Measurements from ENCODE around the gene CTNNA3. TPM values are rescaled to one million over a fixed set of nuclear protein-coding genes. Genes with fewer than 3 reads are reported as not detected.

The CTNNA3 gene
- total and polyA plus RNA-seq, 2 donors (not counting 3 experiments of a cell fraction or from before 2014, with no cell fraction given), result not detected

DNA sequence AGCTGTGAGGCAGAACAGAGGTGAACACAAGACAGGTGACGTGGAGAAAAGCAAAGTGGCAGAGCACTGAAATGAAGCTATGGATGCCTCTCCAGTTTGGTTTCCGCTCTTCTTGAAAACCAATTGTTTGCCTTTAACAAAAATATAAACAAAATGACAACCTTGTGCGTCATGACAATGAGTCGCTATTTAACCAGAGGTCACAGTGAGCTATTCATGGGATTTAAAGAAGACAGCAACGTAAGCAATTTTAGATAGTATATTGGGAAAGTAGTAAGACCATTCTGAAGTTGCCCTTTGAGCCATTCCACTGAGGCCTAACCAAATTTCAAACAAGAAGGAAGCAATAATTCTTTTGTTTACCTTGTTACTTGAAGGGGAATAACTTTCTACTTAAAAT is 785.3 kb downstream of the CTNNA3 start:
- FAIRE-seq (no peak), DNase-seq (ENCODE audit: low read depth, low spot score) (no peak)
- no peak overlapping the region for H3K9ac ChIP-seq (replicated peaks; ENCODE audit: extremely low read depth, insufficient read depth, low read length)
- no peaks in the 10 kb centered on the region for H3K4me1 ChIP-seq (ENCODE audit: control insufficient read depth, extremely low read depth, insufficient read depth, low read length)
- no peaks in the 10 kb centered on the region for H3K27me3 ChIP-seq (ENCODE audit: control insufficient read depth in 2 of 2, insufficient read depth in 2 of 2, low read length in 2 of 2)
- no peaks in the 10 kb centered on the region for H3K79me2 ChIP-seq (ENCODE audit: control insufficient read depth, insufficient read depth, low read length)
- H3K9me1 ChIP-seq (replicated peaks; ENCODE audit: control insufficient read depth, extremely low read depth, insufficient read depth, low read length), result no peaks in the 10 kb centered on the region
- no peak overlapping the region for H2AFZ ChIP-seq (ENCODE audit: low read depth, low read length)
- no peak overlapping the region for H3K4me3 ChIP-seq (replicated peaks in 1 of 3; ENCODE audit: insufficient read depth in 1 of 3, low read depth in 1 of 3, low read length in 3 of 3)
- intact Hi-C loops (cut with micrococcal nuclease) (no loop called here), dilution Hi-C loops (cut with MboI; ENCODE audit: extremely low pct_ligation_motif_present, low sequenced_read_pairs) (no loop called here)
- H4K20me1 ChIP-seq (replicated peaks; ENCODE audit: control insufficient read depth, extremely low read depth, insufficient read depth, low read length), result no peaks in the 10 kb centered on the region
- no peaks in the 10 kb centered on the region for H3K36me3 ChIP-seq (ENCODE audit: control insufficient read depth in 2 of 2, extremely low read depth in 1 of 2, insufficient read depth in 2 of 2, low read length in 2 of 2)
- H3K9me3 ChIP-seq (replicated peaks; ENCODE audit: control insufficient read depth, insufficient read depth, low read length), result no peaks in the 10 kb centered on the region
- no TSS peak for BruUV-seq (replicated peaks)
- H3K27ac ChIP-seq (ENCODE audit: insufficient read depth, low read depth, low read length), result no peak overlapping the region
- H3K4me2 ChIP-seq (ENCODE audit: insufficient read depth, low read length), result no peak overlapping the region
- POLR2A ChIA-PET, result no interaction called here
- CTCF ChIA-PET, result no interaction called here
- TF ChIP-seq GATA2 (IDR thresholded peaks at IDR 0.05; ENCODE audit: insufficient read depth, insufficient read length, low read depth, low read length) (no peak), MYC (IDR thresholded peaks at IDR 0.05; ENCODE audit: low read depth, low read length) (no peak)
- TF ChIP-seq, protein P1, sequence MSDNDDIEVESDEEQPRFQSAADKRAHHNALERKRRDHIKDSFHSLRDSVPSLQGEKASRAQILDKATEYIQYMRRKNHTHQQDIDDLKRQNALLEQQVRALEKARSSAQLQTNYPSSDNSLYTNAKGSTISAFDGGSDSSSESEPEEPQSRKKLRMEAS (IDR thresholded peaks at IDR 0.05; ENCODE audit: insufficient read depth, insufficient read length), result no peak

DNA sequence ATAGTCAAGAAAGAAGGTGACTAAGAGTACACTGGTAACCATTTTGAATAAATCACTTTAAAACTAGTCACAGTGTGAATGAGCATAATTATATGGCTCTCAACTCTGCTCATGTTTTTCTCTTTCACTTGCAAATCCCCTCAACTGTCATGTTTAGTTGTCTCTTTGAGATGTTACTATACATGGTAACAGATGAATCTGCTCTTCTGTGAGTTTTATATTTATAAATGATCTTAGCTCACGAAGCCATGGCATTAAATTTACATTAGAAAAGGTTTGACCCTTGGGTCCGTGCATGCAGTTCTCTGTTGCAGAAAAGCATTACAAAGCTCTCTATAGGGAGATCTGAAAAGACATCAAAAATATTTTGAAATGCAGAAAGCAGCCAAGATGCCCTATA is 803.1 kb downstream of the CTNNA3 start:
- TF ChIP-seq FOS (IDR thresholded peaks at IDR 0.05; ENCODE audit: borderline replicate concordance, insufficient read depth, low read length) (no peak), POLR2AphosphoS5 (IDR thresholded peaks at IDR 0.05; ENCODE audit: insufficient read depth, low read depth, low read length) (no peak), MYC (IDR thresholded peaks at IDR 0.05; ENCODE audit: low read depth, low read length) (no peak), GATA2 (IDR thresholded peaks at IDR 0.05; ENCODE audit: insufficient read depth, insufficient read length, low read depth, low read length) (no peak), EZH2 (IDR thresholded peaks at IDR 0.05; ENCODE audit: borderline replicate concordance, low read depth, low read length, severe bottlenecking) (no peak), JUN (IDR thresholded peaks at IDR 0.05; ENCODE audit: borderline replicate concordance, insufficient read depth, insufficient read length, low read depth) (no peak), POLR2A (IDR thresholded peaks at IDR 0.05; ENCODE audit: low read depth, low read length) (no peak)
- TF ChIP-seq, protein P1 (IDR thresholded peaks at IDR 0.05; ENCODE audit: insufficient read depth, insufficient read length), result no peak
- TF ChIP-seq, protein P2, sequence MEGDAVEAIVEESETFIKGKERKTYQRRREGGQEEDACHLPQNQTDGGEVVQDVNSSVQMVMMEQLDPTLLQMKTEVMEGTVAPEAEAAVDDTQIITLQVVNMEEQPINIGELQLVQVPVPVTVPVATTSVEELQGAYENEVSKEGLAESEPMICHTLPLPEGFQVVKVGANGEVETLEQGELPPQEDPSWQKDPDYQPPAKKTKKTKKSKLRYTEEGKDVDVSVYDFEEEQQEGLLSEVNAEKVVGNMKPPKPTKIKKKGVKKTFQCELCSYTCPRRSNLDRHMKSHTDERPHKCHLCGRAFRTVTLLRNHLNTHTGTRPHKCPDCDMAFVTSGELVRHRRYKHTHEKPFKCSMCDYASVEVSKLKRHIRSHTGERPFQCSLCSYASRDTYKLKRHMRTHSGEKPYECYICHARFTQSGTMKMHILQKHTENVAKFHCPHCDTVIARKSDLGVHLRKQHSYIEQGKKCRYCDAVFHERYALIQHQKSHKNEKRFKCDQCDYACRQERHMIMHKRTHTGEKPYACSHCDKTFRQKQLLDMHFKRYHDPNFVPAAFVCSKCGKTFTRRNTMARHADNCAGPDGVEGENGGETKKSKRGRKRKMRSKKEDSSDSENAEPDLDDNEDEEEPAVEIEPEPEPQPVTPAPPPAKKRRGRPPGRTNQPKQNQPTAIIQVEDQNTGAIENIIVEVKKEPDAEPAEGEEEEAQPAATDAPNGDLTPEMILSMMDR (IDR thresholded peaks at IDR 0.05; ENCODE audit: extremely low read depth in 1 of 2, insufficient read depth in 1 of 2, low read depth in 1 of 2, low read length in 2 of 2), result no peak
- H3K27ac ChIP-seq (ENCODE audit: insufficient read depth, low read depth, low read length), result no peak overlapping the region
- H3K36me3 ChIP-seq (ENCODE audit: control insufficient read depth in 2 of 2, extremely low read depth in 1 of 2, insufficient read depth in 2 of 2, low read length in 2 of 2), result no peaks in the 10 kb centered on the region
- H3K9ac ChIP-seq (replicated peaks; ENCODE audit: extremely low read depth, insufficient read depth, low read length), result no peak overlapping the region
- DNase-seq (ENCODE audit: low read depth, low spot score) (no peak), FAIRE-seq (no peak)
- no peaks in the 10 kb centered on the region for H3K27me3 ChIP-seq (ENCODE audit: control insufficient read depth in 2 of 2, insufficient read depth in 2 of 2, low read length in 2 of 2)
- no peak overlapping the region for H2AFZ ChIP-seq (ENCODE audit: low read depth, low read length)
- no peaks in the 10 kb centered on the region for H4K20me1 ChIP-seq (replicated peaks; ENCODE audit: control insufficient read depth, extremely low read depth, insufficient read depth, low read length)
- no peak overlapping the region for H3K4me3 ChIP-seq (replicated peaks in 1 of 3; ENCODE audit: insufficient read depth in 1 of 3, low read depth in 1 of 3, low read length in 3 of 3)
- H3K4me2 ChIP-seq (ENCODE audit: insufficient read depth, low read length), result no peak overlapping the region
- BruUV-seq (replicated peaks), result no TSS peak
- H3K9me3 ChIP-seq (replicated peaks; ENCODE audit: control insufficient read depth, insufficient read depth, low read length), result no peaks in the 10 kb centered on the region
- dilution Hi-C loops (cut with MboI; ENCODE audit: extremely low pct_ligation_motif_present, low sequenced_read_pairs), result no loop called here
- intact Hi-C loops (cut with micrococcal nuclease), result no loop called here
- H3K79me2 ChIP-seq (ENCODE audit: control insufficient read depth, insufficient read depth, low read length), result no peaks in the 10 kb centered on the region
- ChIA-PET CTCF (no interaction called here), POLR2A (no interaction called here)
- H3K4me1 ChIP-seq (ENCODE audit: control insufficient read depth, extremely low read depth, insufficient read depth, low read length), result no peaks in the 10 kb centered on the region
- no peaks in the 10 kb centered on the region for H3K9me1 ChIP-seq (replicated peaks; ENCODE audit: control insufficient read depth, extremely low read depth, insufficient read depth, low read length)
